Mesendoderm (in vitro differentiated cells): ENCODE data around the gene TSSK3.
"Not testable (repeated sequence)": the region's sequence is repeated elsewhere in the genome, so short reads cannot be mapped to it uniquely, and the experiment has no call there.

Experiments used
- DNase-seq: peaks from one replicate; pipeline ENCODE4 v3.0.0; 2013
- H2AK5ac ChIP-seq: 2 replicates; pipeline ENCODE4 v1.6.1; 2013; ENCODE audit warnings: low read length, inconsistent platforms
- H2BK120ac ChIP-seq: 2 replicates; pipeline ENCODE4 v1.6.1; 2013; ENCODE audit warnings: low read depth, mild to moderate bottlenecking, low read length, moderate library complexity, mixed read lengths
- H2BK15ac ChIP-seq: replicated peaks from 2 replicates; pipeline ENCODE4 v1.6.1; 2013; ENCODE audit warnings: low read depth, mild to moderate bottlenecking, moderate library complexity
- H2BK5ac ChIP-seq: 2 replicates; pipeline ENCODE4 v1.6.1; 2013; ENCODE audit warnings: low read length, inconsistent platforms
- H3K18ac ChIP-seq: 2 replicates; pipeline ENCODE4 v1.6.1; 2013; ENCODE audit warnings: mild to moderate bottlenecking, low read length, mixed read lengths
- H3K23ac ChIP-seq: one replicate; pipeline ENCODE4 v1.6.1; 2013; ENCODE audit warnings: low read length
- H3K27ac ChIP-seq: 2 replicates; pipeline ENCODE4 v1.5.1; 2013; ENCODE audit warnings: low read depth, mild to moderate bottlenecking, inconsistent platforms, low read length, moderate library complexity
- H3K27me3 ChIP-seq: 2 replicates; pipeline ENCODE4 v1.6.1; 2013; ENCODE audit warnings: low read length, control low read depth, mild to moderate bottlenecking, inconsistent platforms; ENCODE audit not compliant: insufficient read depth, poor library complexity
- H3K36me3 ChIP-seq: 2 replicates; pipeline ENCODE4 v1.6.1; 2013; ENCODE audit warnings: low read length, inconsistent platforms; ENCODE audit not compliant: control insufficient read depth, insufficient read depth
- H3K4ac ChIP-seq: one replicate; pipeline ENCODE4 v1.6.1; 2013; ENCODE audit warnings: low read depth, mild to moderate bottlenecking, low read length, moderate library complexity
- H3K4me1 ChIP-seq: 2 replicates; pipeline ENCODE4 v1.6.1; 2013; ENCODE audit warnings: low read depth, low read length, inconsistent platforms; ENCODE audit not compliant: control insufficient read depth
- H3K4me2 ChIP-seq: 2 replicates; pipeline ENCODE4 v1.6.1; 2013; ENCODE audit warnings: low read length
- H3K4me3 ChIP-seq: 2 replicates; pipeline ENCODE4 v1.5.1; 2013; ENCODE audit warnings: mild to moderate bottlenecking, low read length
- H3K56ac ChIP-seq: one replicate; pipeline ENCODE4 v1.6.1; 2013; ENCODE audit warnings: low read length
- H3K79me1 ChIP-seq: 2 replicates; pipeline ENCODE4 v1.6.1; 2013; ENCODE audit warnings: low read length, inconsistent platforms
- H3K79me2 ChIP-seq: 2 replicates; pipeline ENCODE4 v1.6.1; 2013; ENCODE audit warnings: mild to moderate bottlenecking, low read length; ENCODE audit not compliant: control insufficient read depth, insufficient read depth
- H3K9ac ChIP-seq: 2 replicates; pipeline ENCODE4 v1.6.1; 2013; ENCODE audit warnings: low read length, inconsistent platforms
- H4K5ac ChIP-seq: one replicate; pipeline ENCODE4 v1.6.1; 2013; ENCODE audit warnings: low read length
- H4K8ac ChIP-seq: one replicate; pipeline ENCODE4 v1.6.1; 2013; ENCODE audit warnings: low read depth, mild to moderate bottlenecking, control low read depth, low read length, moderate library complexity
- WGBS: extraction: QIAGEN DNeasy Blood & Tissue Kit; methylation state at CpG from one replicate; pipeline ENCODE4 v1.1.7; 2013; ENCODE audit warnings: low lambda C conversion rate, missing lambda C conversion rate; ENCODE audit not compliant: insufficient coverage; ENCODE audit errors: extremely low coverage; 5-methylcytosine and 5-hydroxymethylcytosine counted together

The TSSK3 gene

GRCh38 chr1:32353886-32354570 is 8.3 kb upstream of the TSSK3 start:
- Histone ChIP-seq H3K27ac (no peak overlapping the region), H3K79me2 (no peaks in the 10 kb centered on the region), H3K36me3 (no peaks in the 10 kb centered on the region), H4K5ac (no peak overlapping the region), H3K56ac (peak overlapping the region; percentile 47), H3K23ac (no peak overlapping the region), H4K8ac (no peak overlapping the region), H3K79me1 (no peaks in the 10 kb centered on the region), H3K4me3 (no peak overlapping the region), H2BK120ac (no peak overlapping the region), H3K4me2 (no peak overlapping the region), H2BK5ac (no peak overlapping the region), H2AK5ac (no peak overlapping the region), H3K27me3 (no peaks in the 10 kb centered on the region), H3K18ac (no peak overlapping the region), H3K4ac (no peak overlapping the region), H3K9ac (no peak overlapping the region), H3K4me1 (no peaks in the 10 kb centered on the region), H2BK15ac (no peak overlapping the region)
- WGBS, result no CpG with 5 or more reads among the region's 2 CpGs
- DNase-seq, result peak; percentile 26

DNA sequence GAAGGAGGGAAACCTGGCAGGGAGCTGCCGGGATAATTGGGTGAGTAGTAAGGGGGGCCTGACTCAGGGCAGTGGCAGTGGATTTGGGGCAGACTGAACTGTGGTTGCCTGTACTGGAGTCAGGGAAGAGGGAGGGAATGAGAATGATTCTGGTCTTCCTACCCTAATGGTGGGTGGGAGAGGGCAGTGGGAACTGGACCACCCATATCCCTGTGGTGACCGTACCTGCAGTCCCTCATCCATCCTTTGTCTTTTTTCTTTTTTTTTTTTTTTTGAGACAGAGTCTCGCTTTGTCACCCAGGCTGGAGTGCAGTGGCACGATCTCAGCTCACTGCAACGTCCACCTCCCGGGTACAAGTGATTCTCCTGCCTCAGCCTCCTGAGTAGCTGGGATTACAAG is 6.6 kb upstream of the TSSK3 start:
- not testable (repeated sequence) for H4K5ac ChIP-seq, H2BK120ac ChIP-seq, H3K9ac ChIP-seq, H3K4ac ChIP-seq, H3K18ac ChIP-seq, H3K4me2 ChIP-seq, H3K27ac ChIP-seq, H2AK5ac ChIP-seq, H3K23ac ChIP-seq, H3K56ac ChIP-seq, H3K27me3 ChIP-seq, H3K79me1 ChIP-seq, DNase-seq, H2BK15ac ChIP-seq, H2BK5ac ChIP-seq, H3K79me2 ChIP-seq, H4K8ac ChIP-seq, H3K4me3 ChIP-seq, H3K36me3 ChIP-seq, H3K4me1 ChIP-seq
- WGBS, result no CpG with 5 or more reads among the region's 6 CpGs

- no peak overlapping the region for H3K27ac ChIP-seq
- WGBS, result no CpG with 5 or more reads among the region's 1 CpG
Measured at GRCh38 chr1:32356478-32356877, 5.9 kb upstream of the TSSK3 start.

GRCh38 chr1:32357614-32358013 is 4.7 kb upstream of the TSSK3 start:
- Histone ChIP-seq H4K8ac (no peak overlapping the region), H3K4me1 (peaks cover 1% of the 10 kb centered on the region), H3K56ac (no peak overlapping the region), H3K23ac (no peak overlapping the region), H4K5ac (no peak overlapping the region), H3K18ac (no peak overlapping the region), H2BK15ac (no peak overlapping the region), H3K4me3 (no peak overlapping the region), H3K9ac (no peak overlapping the region), H3K4ac (no peak overlapping the region), H3K36me3 (no peaks in the 10 kb centered on the region), H2BK5ac (no peak overlapping the region), H2AK5ac (no peak overlapping the region), H3K27ac (no peak overlapping the region), H2BK120ac (no peak overlapping the region), H3K79me2 (no peaks in the 10 kb centered on the region), H3K4me2 (no peak overlapping the region), H3K27me3 (no peaks in the 10 kb centered on the region), H3K79me1 (no peaks in the 10 kb centered on the region)
- DNase-seq, result no peak
- no CpG with 5 or more reads among the region's 6 CpGs for WGBS

More at GRCh38 chr1:32356478-32356877, 5.9 kb upstream of the TSSK3 start:
- Histone ChIP-seq H3K79me1 (no peaks in the 10 kb centered on the region), H3K4me3 (no peak overlapping the region), H2BK120ac (no peak overlapping the region), H2AK5ac (no peak overlapping the region), H3K27me3 (no peaks in the 10 kb centered on the region), H3K56ac (no peak overlapping the region), H3K4me1 (no peaks in the 10 kb centered on the region), H3K18ac (no peak overlapping the region), H3K23ac (no peak overlapping the region), H3K9ac (no peak overlapping the region), H3K4ac (no peak overlapping the region), H3K4me2 (no peak overlapping the region), H4K8ac (no peak overlapping the region), H2BK5ac (no peak overlapping the region), H3K36me3 (no peaks in the 10 kb centered on the region), H3K79me2 (no peaks in the 10 kb centered on the region), H2BK15ac (no peak overlapping the region), H4K5ac (no peak overlapping the region)
- no peak for DNase-seq

- H3K56ac ChIP-seq, result no peak overlapping the region
- no peak overlapping the region for H4K8ac ChIP-seq
- H3K79me2 ChIP-seq, result no peaks in the 10 kb centered on the region
- no peak for DNase-seq
- WGBS, result no CpG with 5 or more reads among the region's 3 CpGs
- H3K4ac ChIP-seq, result no peak overlapping the region
- no peak overlapping the region for H3K18ac ChIP-seq
- no peak overlapping the region for H4K5ac ChIP-seq
- H2BK15ac ChIP-seq, result no peak overlapping the region
- peaks cover 1% of the 10 kb centered on the region for H3K4me1 ChIP-seq
- H3K27ac ChIP-seq, result no peak overlapping the region
- no peak overlapping the region for H3K9ac ChIP-seq
- H2AK5ac ChIP-seq, result no peak overlapping the region
- H2BK120ac ChIP-seq, result no peak overlapping the region
- H3K4me3 ChIP-seq, result no peak overlapping the region
- H3K36me3 ChIP-seq, result no peaks in the 10 kb centered on the region
- H3K27me3 ChIP-seq, result no peaks in the 10 kb centered on the region
- H3K4me2 ChIP-seq, result no peak overlapping the region
- H3K23ac ChIP-seq, result no peak overlapping the region
- no peak overlapping the region for H2BK5ac ChIP-seq
- H3K79me1 ChIP-seq, result no peaks in the 10 kb centered on the region
Measured at GRCh38 chr1:32358435-32358834, 3.9 kb upstream of the TSSK3 start.

- H3K4me3 ChIP-seq, result no peak overlapping the region
- no peak overlapping the region for H3K9ac ChIP-seq
- H3K4me1 ChIP-seq, result peaks cover 1% of the 10 kb centered on the region
- H4K8ac ChIP-seq, result no peak overlapping the region
- peak overlapping the region; percentile 70 for H3K56ac ChIP-seq
- no peak overlapping the region for H3K18ac ChIP-seq
- no peak overlapping the region for H2AK5ac ChIP-seq
- peaks cover 10% of the 10 kb centered on the region for H3K36me3 ChIP-seq
- H3K79me1 ChIP-seq, result no peaks in the 10 kb centered on the region
- peak; percentile 20 for DNase-seq
- H3K27ac ChIP-seq, result no peak overlapping the region
- no CpG with 5 or more reads among the region's 35 CpGs for WGBS
- no peak overlapping the region for H2BK15ac ChIP-seq
- H3K4ac ChIP-seq, result no peak overlapping the region
- no peaks in the 10 kb centered on the region for H3K79me2 ChIP-seq
- H3K4me2 ChIP-seq, result no peak overlapping the region
- no peak overlapping the region for H4K5ac ChIP-seq
- H2BK5ac ChIP-seq, result no peak overlapping the region
- no peaks in the 10 kb centered on the region for H3K27me3 ChIP-seq
- H2BK120ac ChIP-seq, result no peak overlapping the region
- peak overlapping the region; percentile 24 for H3K23ac ChIP-seq
Measured at GRCh38 chr1:32361308-32361673, 1.0 kb upstream of the TSSK3 start.
